SIG-M5 (cell line): ENCODE measurements around the gene FAM131A.

Experiments used
- DNase-seq: peaks from one replicate; lab custom pipeline; 2025; lab: John Stamatoyannopoulos, UW

Gene FAM131A

GRCh38 chr3:184357248-184358123 lies 20.1 kb downstream of the FAM131A start:
- no peak for DNase-seq

- no peak for DNase-seq
These were observed 20.8 kb downstream of the FAM131A start for GRCh38 chr3:184358124-184358767.

GRCh38 chr3:184358921-184359350 lies 21.5 kb downstream of the FAM131A start:
- no peak for DNase-seq

GRCh38 chr3:184359610-184360009 lies 22.2 kb downstream of the FAM131A start:
- DNase-seq: no peak

GRCh38 chr3:184360070-184360928 lies 22.9 kb downstream of the FAM131A start:
- no peak for DNase-seq

- DNase-seq: no peak
These were observed 23.6 kb downstream of the FAM131A start for GRCh38 chr3:184360929-184361531.

GRCh38 chr3:184361532-184361931 lies 24.1 kb downstream of the FAM131A start, which contains the start of the genes CLCN2 and POLR2H:
Gene CLCN2, minus strand, starts transcription at chr3:184361605. Its CDS starts 126 bp downstream, at chr3:184361479.
Gene POLR2H, plus strand, starts transcription at chr3:184361710. Its CDS starts 1,783 bp downstream, at chr3:184363493.
- DNase-seq: no peak

- DNase-seq: no peak
These were observed 24.7 kb downstream of the FAM131A start for GRCh38 chr3:184361932-184362667.

- DNase-seq: peak; percentile 87
These were observed 25.5 kb downstream of the FAM131A start for GRCh38 chr3:184362668-184363546.

GRCh38 chr3:184366619-184367289 lies 29.4 kb downstream of the FAM131A start:
- DNase-seq: no peak

GRCh38 chr3:184368116-184368515 lies 30.7 kb downstream of the FAM131A start:
- no peak for DNase-seq

- DNase-seq: no peak
These were observed 31.3 kb downstream of the FAM131A start for GRCh38 chr3:184368586-184369183.

- DNase-seq: peak; percentile 52
These were observed 34.2 kb downstream of the FAM131A start for GRCh38 chr3:184371570-184372018.

- DNase-seq: no peak
These were observed 35.0 kb downstream of the FAM131A start for GRCh38 chr3:184372296-184372821.

GRCh38 chr3:184372911-184373310 lies 35.5 kb downstream of the FAM131A start:
- DNase-seq: no peak

- no peak for DNase-seq
These were observed 36.0 kb downstream of the FAM131A start for GRCh38 chr3:184373422-184373821.

- DNase-seq: no peak
These were observed 38.5 kb downstream of the FAM131A start for GRCh38 chr3:184375747-184376461.

GRCh38 chr3:184377374-184377773 lies 40.0 kb downstream of the FAM131A start:
- no peak for DNase-seq
